GM18502 (cell line): ENCODE measurements around the gene TMEM150C.

Experiments used
- ATAC-seq: cut with Tn5 transposase; IDR thresholded peaks from one replicate; pipeline ENCODE4 v1.9.1; 2021; ENCODE audit warnings: mild to moderate bottlenecking; ENCODE audit not compliant: unreplicated experiment, poor library complexity

Gene TMEM150C

GRCh38 chr4:82433791-82434190 lies 128.0 kb downstream of the TMEM150C start:
- ATAC-seq = no peak
